ENCODE data around the gene KPNA5. TPM values are rescaled to one million over a fixed set of nuclear protein-coding genes. Genes with fewer than 3 reads are reported as not detected.

KPNA5 gene
- total and polyA plus RNA-seq, 3 donors from 2014 or later, result 23.4 to 50.3 (median 32.8) TPM

DNA sequence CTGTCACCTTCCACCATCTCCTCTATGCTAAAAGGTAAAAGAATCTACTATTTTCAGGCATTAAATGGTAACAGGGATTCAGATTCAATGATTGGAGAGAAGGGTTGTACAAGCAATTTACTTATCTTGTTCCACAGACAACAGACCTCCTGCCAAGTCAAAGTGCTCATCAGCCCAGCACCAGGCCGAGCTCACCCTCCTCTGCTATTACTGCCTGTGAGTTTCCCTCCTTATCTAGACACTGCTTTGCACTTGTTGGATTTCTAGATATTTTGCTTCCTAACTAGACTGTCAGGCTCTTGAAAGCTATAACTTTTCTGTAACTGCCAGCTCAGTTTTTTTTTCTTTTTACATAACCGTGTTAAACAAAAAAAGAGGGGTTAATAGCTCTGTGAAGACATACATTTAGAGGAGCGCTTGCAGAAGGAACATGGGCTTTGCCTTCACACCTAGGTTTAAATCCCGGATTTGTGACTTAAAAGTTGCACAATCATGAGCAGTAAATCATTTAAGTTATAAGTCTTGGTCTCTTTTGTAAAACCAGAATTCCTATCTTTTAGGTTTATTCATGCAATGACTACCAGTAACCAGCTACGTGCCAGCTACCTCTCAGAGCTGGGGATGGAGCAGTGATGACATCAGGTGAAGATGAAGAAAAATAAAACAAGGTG is 85.6 kb downstream of the KPNA5 start:
- intact Hi-C loops (cut with DNase I; ENCODE audit: low total_unique reads), result no loop called here
- Histone ChIP-seq H3K9me3 (no peaks in the 10 kb centered on the region), H3K27me3 (no peaks in the 10 kb centered on the region), H3K36me3 (ENCODE audit: low read depth, missing control alignments) (no peaks in the 10 kb centered on the region), H3K4me3 (no peak overlapping the region), H3K27ac (no peak overlapping the region), H3K4me1 (peaks cover 3% of the 10 kb centered on the region)
- WGBS, 2 donors, result 53 to 59% methylated on average over 5 of the region's 5 CpGs
- no peak for DNase-seq
- TF ChIP-seq, protein P1, sequence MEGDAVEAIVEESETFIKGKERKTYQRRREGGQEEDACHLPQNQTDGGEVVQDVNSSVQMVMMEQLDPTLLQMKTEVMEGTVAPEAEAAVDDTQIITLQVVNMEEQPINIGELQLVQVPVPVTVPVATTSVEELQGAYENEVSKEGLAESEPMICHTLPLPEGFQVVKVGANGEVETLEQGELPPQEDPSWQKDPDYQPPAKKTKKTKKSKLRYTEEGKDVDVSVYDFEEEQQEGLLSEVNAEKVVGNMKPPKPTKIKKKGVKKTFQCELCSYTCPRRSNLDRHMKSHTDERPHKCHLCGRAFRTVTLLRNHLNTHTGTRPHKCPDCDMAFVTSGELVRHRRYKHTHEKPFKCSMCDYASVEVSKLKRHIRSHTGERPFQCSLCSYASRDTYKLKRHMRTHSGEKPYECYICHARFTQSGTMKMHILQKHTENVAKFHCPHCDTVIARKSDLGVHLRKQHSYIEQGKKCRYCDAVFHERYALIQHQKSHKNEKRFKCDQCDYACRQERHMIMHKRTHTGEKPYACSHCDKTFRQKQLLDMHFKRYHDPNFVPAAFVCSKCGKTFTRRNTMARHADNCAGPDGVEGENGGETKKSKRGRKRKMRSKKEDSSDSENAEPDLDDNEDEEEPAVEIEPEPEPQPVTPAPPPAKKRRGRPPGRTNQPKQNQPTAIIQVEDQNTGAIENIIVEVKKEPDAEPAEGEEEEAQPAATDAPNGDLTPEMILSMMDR (IDR thresholded peaks at IDR 0.05), result no peak
- no peak for TF ChIP-seq POLR2A (IDR thresholded peaks at IDR 0.05)

DNA sequence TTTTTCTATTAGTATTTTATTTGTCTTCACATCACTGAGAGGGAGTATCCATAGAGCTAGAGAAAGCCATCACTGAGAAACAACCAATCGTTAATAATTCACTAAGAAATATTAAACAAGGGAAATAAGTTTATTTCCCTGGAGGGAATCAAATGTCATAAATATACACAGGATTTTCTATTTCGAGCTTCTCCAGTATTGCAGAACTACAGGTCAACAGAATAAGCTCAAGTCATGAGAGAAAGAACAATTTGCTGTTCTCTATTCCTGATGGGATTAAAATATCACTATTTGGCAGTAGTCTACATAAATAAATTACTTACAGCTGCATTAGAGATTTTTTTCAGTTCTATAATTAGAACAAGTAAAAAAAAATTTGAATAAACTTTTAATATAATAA is 86.7 kb downstream of the KPNA5 start:
- no peak for DNase-seq
- H3K27ac ChIP-seq, result no peak overlapping the region
- H3K4me3 ChIP-seq, result no peak overlapping the region
- intact Hi-C loops (cut with DNase I; ENCODE audit: low total_unique reads), result no loop called here
- H3K36me3 ChIP-seq (ENCODE audit: low read depth, missing control alignments), result no peaks in the 10 kb centered on the region
- H3K9me3 ChIP-seq, result no peaks in the 10 kb centered on the region
- 54 to 55% methylated on average over 2 of the region's 2 CpGs for WGBS, 2 donors
- H3K27me3 ChIP-seq, result no peaks in the 10 kb centered on the region
- H3K4me1 ChIP-seq, result peaks cover 3% of the 10 kb centered on the region
- TF ChIP-seq, protein P1 (IDR thresholded peaks at IDR 0.05), result no peak
- TF ChIP-seq POLR2A (IDR thresholded peaks at IDR 0.05), result no peak

DNA sequence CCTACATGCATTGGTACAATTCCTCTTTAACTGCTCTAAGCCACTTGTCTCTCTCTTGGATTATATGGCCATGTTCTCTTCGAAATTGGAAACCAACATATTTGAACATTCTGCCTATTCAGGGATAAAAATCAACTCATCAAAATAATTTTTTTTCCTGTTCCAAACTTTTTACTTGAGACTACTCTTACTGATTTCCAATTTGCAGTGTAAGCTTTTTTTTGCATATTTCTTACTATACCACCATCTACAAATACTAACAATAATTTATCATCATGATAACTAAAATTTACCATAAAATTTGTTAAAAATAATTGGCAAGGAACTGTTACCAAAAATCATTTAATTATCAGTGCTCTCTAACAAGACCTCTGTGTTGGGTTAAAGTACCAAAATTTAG is 91.4 kb downstream of the KPNA5 start:
- no peak for DNase-seq
- Histone ChIP-seq H3K27ac (no peak overlapping the region), H3K9me3 (no peaks in the 10 kb centered on the region), H3K36me3 (ENCODE audit: low read depth, missing control alignments) (no peaks in the 10 kb centered on the region), H3K4me3 (no peak overlapping the region), H3K4me1 (no peaks in the 10 kb centered on the region), H3K27me3 (no peaks in the 10 kb centered on the region)
- intact Hi-C loops (cut with DNase I; ENCODE audit: low total_unique reads), result no loop called here
- TF ChIP-seq, protein P1 (IDR thresholded peaks at IDR 0.05), result no peak
- TF ChIP-seq POLR2A (IDR thresholded peaks at IDR 0.05), result no peak
- WGBS, 2 donors, result 77 to 93% methylated on average over 1 of the region's 1 CpG

DNA sequence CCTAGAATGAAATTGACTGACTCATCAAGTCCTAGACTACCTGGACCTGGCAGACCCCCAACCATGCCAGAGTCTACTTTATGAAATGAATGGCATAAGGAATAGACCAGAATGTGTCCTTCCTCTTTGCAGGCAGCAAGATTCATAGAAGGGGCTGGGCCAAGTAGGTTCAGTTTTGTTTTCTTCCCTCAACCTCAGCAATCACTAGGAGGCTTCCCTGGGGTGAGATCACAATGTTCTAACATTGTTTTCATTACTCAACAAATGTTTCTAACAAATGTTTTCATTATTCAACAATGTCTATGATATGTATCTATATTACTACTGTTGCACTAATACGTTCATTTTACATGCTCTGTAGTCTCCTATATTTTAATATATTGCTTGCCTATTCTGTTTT is 92.9 kb downstream of the KPNA5 start:
- WGBS, 2 donors, result 30 to 43% methylated on average over 1 of the region's 1 CpG

More for the DNA sequence above, 92.9 kb downstream of the KPNA5 start:
- Histone ChIP-seq H3K27ac (no peak overlapping the region), H3K4me3 (no peak overlapping the region), H3K27me3 (no peaks in the 10 kb centered on the region), H3K4me1 (no peaks in the 10 kb centered on the region), H3K36me3 (ENCODE audit: low read depth, missing control alignments) (no peaks in the 10 kb centered on the region), H3K9me3 (no peaks in the 10 kb centered on the region)
- no peak for DNase-seq
- intact Hi-C loops (cut with DNase I; ENCODE audit: low total_unique reads), result no loop called here
- TF ChIP-seq, protein P1 (IDR thresholded peaks at IDR 0.05), result no peak
- TF ChIP-seq POLR2A (IDR thresholded peaks at IDR 0.05), result no peak

Measured in testis (tissue), 3 donors.